ENCODE results near the gene DPP6. TPM values are rescaled to one million over a fixed set of nuclear protein-coding genes. Genes with fewer than 3 reads are reported as not detected.

DPP6 gene
- total RNA-seq, 1 donor from 2014 or later, result 0.48 TPM

DNA sequence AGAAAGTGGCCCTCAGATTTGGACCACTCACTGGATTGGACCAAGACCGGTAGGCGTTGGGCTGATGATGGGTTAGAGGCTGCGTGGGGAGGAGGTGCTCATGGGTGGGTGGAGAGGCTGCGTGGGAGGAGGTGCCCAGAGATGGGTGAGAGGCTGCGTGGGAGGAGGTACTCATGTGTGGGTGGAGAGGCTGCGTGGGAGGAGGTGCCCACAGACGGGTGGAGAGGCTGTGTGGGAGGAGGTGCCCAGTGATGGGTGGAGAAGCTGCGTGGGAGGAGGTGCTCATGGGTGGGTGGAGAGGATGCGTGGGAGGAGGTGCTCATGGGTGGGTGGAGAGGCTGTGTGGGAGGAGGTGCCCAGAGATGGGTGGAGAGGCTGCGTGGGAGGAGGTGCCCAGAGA lies 604.4 kb downstream of the DPP6 start:
- no peaks in the 10 kb centered on the region for H3K4me1 Mint-ChIP-seq (ENCODE audit: low read depth, unreplicated experiment)
- H3K9me3 Mint-ChIP-seq (ENCODE audit: unreplicated experiment), result peaks cover 6% of the 10 kb centered on the region
- H3K36me3 Mint-ChIP-seq (ENCODE audit: low read depth, unreplicated experiment), result no peaks in the 10 kb centered on the region
- H3K4me3 Mint-ChIP-seq (ENCODE audit: unreplicated experiment), result no peak overlapping the region
- Histone ChIP-seq H3K36me3 (ENCODE audit: insufficient read depth, low read length) (no peaks in the 10 kb centered on the region), H3K4me2 (ENCODE audit: low read length) (no peak overlapping the region), H3K9ac (ENCODE audit: low read length) (no peak overlapping the region), H3K4me1 (ENCODE audit: insufficient read depth, low read length) (no peaks in the 10 kb centered on the region), H3K27ac (ENCODE audit: low read depth, low read length) (no peak overlapping the region), H3K9me3 (ENCODE audit: insufficient read depth, low read depth, low read length) (peaks cover 2% of the 10 kb centered on the region), H2AFZ (ENCODE audit: low read depth, low read length) (no peak overlapping the region), H3K79me2 (ENCODE audit: insufficient read depth, low read length) (no peaks in the 10 kb centered on the region), H4K20me1 (ENCODE audit: insufficient read depth, low read length) (no peaks in the 10 kb centered on the region), H3K4me3 (ENCODE audit: insufficient read depth, low read depth, low read length) (no peak overlapping the region), H3K27me3 (ENCODE audit: insufficient read depth, low read length) (no peaks in the 10 kb centered on the region)
- no peak for FAIRE-seq
- DNase-seq (ENCODE audit: low read depth), result no peak
- TF ChIP-seq EZH2 (IDR thresholded peaks at IDR 0.05; ENCODE audit: insufficient read depth, low read length), result no peak
- TF ChIP-seq, protein P1, sequence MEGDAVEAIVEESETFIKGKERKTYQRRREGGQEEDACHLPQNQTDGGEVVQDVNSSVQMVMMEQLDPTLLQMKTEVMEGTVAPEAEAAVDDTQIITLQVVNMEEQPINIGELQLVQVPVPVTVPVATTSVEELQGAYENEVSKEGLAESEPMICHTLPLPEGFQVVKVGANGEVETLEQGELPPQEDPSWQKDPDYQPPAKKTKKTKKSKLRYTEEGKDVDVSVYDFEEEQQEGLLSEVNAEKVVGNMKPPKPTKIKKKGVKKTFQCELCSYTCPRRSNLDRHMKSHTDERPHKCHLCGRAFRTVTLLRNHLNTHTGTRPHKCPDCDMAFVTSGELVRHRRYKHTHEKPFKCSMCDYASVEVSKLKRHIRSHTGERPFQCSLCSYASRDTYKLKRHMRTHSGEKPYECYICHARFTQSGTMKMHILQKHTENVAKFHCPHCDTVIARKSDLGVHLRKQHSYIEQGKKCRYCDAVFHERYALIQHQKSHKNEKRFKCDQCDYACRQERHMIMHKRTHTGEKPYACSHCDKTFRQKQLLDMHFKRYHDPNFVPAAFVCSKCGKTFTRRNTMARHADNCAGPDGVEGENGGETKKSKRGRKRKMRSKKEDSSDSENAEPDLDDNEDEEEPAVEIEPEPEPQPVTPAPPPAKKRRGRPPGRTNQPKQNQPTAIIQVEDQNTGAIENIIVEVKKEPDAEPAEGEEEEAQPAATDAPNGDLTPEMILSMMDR (IDR thresholded peaks at IDR 0.05; ENCODE audit: insufficient read depth, low read depth, low read length), result no peak
- H3K27ac Mint-ChIP-seq (ENCODE audit: unreplicated experiment), result no peak overlapping the region
- peaks cover 17% of the 10 kb centered on the region for H3K27me3 Mint-ChIP-seq (ENCODE audit: low read depth, unreplicated experiment)

DNA sequence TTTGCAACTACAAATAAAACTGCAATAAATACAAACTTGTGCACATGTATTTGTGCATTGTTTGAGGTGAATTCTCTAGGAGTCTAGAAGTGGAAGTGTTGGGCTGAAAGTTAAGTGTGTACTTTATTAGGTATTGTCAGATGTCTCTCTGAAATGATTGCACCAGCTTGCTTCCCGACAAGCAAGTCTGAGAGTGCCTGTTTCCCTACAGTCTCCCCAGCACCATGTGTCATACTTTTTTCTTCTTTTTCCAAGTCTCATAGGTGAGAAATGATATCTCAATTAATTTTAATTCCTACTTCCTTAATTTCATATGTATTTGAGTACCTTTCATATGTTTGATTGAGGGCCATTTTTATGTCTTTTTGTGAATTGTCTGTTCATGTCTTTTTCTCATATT lies 614.6 kb downstream of the DPP6 start:
- Mint-ChIP-seq H3K9me3 (ENCODE audit: unreplicated experiment) (peaks cover 2% of the 10 kb centered on the region), H3K36me3 (ENCODE audit: low read depth, unreplicated experiment) (no peaks in the 10 kb centered on the region), H3K27me3 (ENCODE audit: low read depth, unreplicated experiment) (no peaks in the 10 kb centered on the region), H3K27ac (ENCODE audit: unreplicated experiment) (no peak overlapping the region), H3K4me3 (ENCODE audit: unreplicated experiment) (no peak overlapping the region), H3K4me1 (ENCODE audit: low read depth, unreplicated experiment) (no peaks in the 10 kb centered on the region)
- H3K27me3 ChIP-seq (ENCODE audit: insufficient read depth, low read length), result no peaks in the 10 kb centered on the region
- peaks cover 7% of the 10 kb centered on the region for H3K9me3 ChIP-seq (ENCODE audit: insufficient read depth, low read depth, low read length)
- H4K20me1 ChIP-seq (ENCODE audit: insufficient read depth, low read length), result no peaks in the 10 kb centered on the region
- no peak overlapping the region for H2AFZ ChIP-seq (ENCODE audit: low read depth, low read length)
- DNase-seq (ENCODE audit: low read depth) (no peak), FAIRE-seq (no peak)
- no peak overlapping the region for H3K4me3 ChIP-seq (ENCODE audit: insufficient read depth, low read depth, low read length)
- no peak overlapping the region for H3K27ac ChIP-seq (ENCODE audit: low read depth, low read length)
- H3K79me2 ChIP-seq (ENCODE audit: insufficient read depth, low read length), result no peaks in the 10 kb centered on the region
- H3K4me2 ChIP-seq (ENCODE audit: low read length), result no peak overlapping the region
- no peaks in the 10 kb centered on the region for H3K4me1 ChIP-seq (ENCODE audit: insufficient read depth, low read length)
- TF ChIP-seq, protein P1 (IDR thresholded peaks at IDR 0.05; ENCODE audit: insufficient read depth, low read depth, low read length), result no peak
- no peak for TF ChIP-seq EZH2 (IDR thresholded peaks at IDR 0.05; ENCODE audit: insufficient read depth, low read length)
- no peak overlapping the region for H3K9ac ChIP-seq (ENCODE audit: low read length)
- no peaks in the 10 kb centered on the region for H3K36me3 ChIP-seq (ENCODE audit: insufficient read depth, low read length)

DNA sequence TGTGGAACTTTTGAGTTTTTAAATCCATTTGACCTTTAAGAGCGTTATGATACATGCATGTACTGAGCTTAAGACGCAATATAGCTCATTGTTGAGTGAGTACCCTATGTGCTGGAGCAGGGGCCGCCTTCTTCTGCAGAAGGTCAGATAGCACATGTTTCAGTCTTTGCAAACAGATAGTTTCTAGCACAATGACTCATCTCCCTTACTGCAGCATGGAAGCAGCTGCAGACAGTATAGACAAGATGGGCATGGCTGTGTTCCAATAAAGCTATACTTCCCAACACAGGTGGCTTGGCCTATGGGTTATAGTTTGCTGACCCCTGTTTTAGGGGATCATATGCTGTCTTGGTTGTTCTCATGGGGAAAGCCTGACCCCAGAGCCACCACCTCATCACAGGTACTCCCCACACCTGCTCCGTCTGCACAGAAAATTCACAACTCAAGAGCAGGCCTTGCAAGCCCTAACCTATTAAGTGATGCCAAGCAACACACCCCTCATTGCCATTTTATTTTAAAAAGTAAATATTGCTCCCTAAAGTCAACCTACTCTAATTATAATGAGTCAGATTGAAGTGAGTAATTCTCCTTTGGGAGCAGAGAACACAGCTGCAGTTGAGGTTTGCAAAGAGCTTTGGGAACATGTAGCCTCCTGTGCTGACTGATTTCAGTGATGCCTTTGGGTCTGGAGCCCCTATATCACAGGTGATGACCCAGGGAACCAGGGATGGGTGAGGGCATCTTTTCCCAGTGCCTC lies 620.6 kb downstream of the DPP6 start:
- H3K4me2 ChIP-seq (ENCODE audit: low read length), result peak overlapping the region; percentile 55
- no peak overlapping the region for H3K27ac ChIP-seq (ENCODE audit: low read depth, low read length)
- no peaks in the 10 kb centered on the region for H3K27me3 Mint-ChIP-seq (ENCODE audit: low read depth, unreplicated experiment)
- no peaks in the 10 kb centered on the region for H3K36me3 ChIP-seq (ENCODE audit: insufficient read depth, low read length)
- peaks cover 2% of the 10 kb centered on the region for H3K9me3 Mint-ChIP-seq (ENCODE audit: unreplicated experiment)
- no peaks in the 10 kb centered on the region for H3K9me3 ChIP-seq (ENCODE audit: insufficient read depth, low read depth, low read length)
- no peaks in the 10 kb centered on the region for H3K79me2 ChIP-seq (ENCODE audit: insufficient read depth, low read length)
- H4K20me1 ChIP-seq (ENCODE audit: insufficient read depth, low read length), result no peaks in the 10 kb centered on the region
- H3K27ac Mint-ChIP-seq (ENCODE audit: unreplicated experiment), result no peak overlapping the region
- no peaks in the 10 kb centered on the region for H3K36me3 Mint-ChIP-seq (ENCODE audit: low read depth, unreplicated experiment)
- no peak overlapping the region for H3K9ac ChIP-seq (ENCODE audit: low read length)
- no peaks in the 10 kb centered on the region for H3K27me3 ChIP-seq (ENCODE audit: insufficient read depth, low read length)
- H2AFZ ChIP-seq (ENCODE audit: low read depth, low read length), result no peak overlapping the region
- no peak for FAIRE-seq
- DNase-seq (ENCODE audit: low read depth), result peak; percentile 55
- peaks cover 5% of the 10 kb centered on the region for H3K4me1 ChIP-seq (ENCODE audit: insufficient read depth, low read length)
- no peak overlapping the region for H3K4me3 Mint-ChIP-seq (ENCODE audit: unreplicated experiment)
- H3K4me3 ChIP-seq (ENCODE audit: insufficient read depth, low read depth, low read length), result no peak overlapping the region
- TF ChIP-seq EZH2 (IDR thresholded peaks at IDR 0.05; ENCODE audit: insufficient read depth, low read length), result no peak
- TF ChIP-seq, protein P1 (IDR thresholded peaks at IDR 0.05; ENCODE audit: insufficient read depth, low read depth, low read length), result no peak
- peaks cover 15% of the 10 kb centered on the region for H3K4me1 Mint-ChIP-seq (ENCODE audit: low read depth, unreplicated experiment)
